Stimulated activated CD8-positive, alpha-beta memory T cell treated with anti-CD3 and anti-CD28 coated beads, Interleukin-2, amount 100 ng/mL, for 1 hour (primary cell): ENCODE data around the gene KLRC2.
"Not testable (repeated sequence)": the region's sequence is repeated elsewhere in the genome, so short reads cannot be mapped to it uniquely, and the experiment has no call there.

Source experiments
- DNase-seq, 2 donors: peaks; one replicate each; pipeline ENCODE4 v3.0.0-alpha.2; 2020; ENCODE audit warnings: low read depth in 2 of 2

The KLRC2 gene

GRCh38 chr12:10435816-10436215 is at the start of gene KLRC2:
TSS of gene KLRC2 (minus strand) at chr12:10436010. CDS start at chr12:10435986, 24 bp downstream.
- not testable (repeated sequence) for DNase-seq

- not testable (repeated sequence) for DNase-seq
Measured at GRCh38 chr12:10481901-10482300, 46.1 kb upstream of the KLRC2 start.

- not testable (repeated sequence) for DNase-seq
Measured at GRCh38 chr12:10472808-10473207, 37.0 kb upstream of the KLRC2 start.

GRCh38 chr12:10469701-10470100 is 33.9 kb upstream of the KLRC2 start:
- no peak for DNase-seq

DNA sequence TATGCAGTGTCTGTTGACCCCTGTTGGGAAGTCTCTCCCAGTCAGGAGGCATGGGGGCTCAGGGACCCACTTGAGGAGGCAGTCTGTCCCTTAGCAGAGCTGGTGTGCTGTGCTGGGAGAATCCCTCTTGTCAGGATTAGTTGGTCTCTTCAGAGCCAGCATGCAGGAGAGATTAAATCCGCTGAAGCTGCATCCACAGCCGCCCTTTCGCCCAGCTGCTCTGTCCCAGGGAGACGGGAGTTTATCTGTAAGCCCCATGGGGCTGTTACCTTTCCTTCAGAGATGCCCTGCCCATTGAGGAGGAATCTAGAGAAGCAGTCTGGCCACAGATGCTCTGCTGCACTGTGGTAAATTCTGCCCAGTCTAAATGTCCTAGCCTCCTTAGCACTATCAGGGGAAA is 30.5 kb upstream of the KLRC2 start:
- DNase-seq: no peak

DNA sequence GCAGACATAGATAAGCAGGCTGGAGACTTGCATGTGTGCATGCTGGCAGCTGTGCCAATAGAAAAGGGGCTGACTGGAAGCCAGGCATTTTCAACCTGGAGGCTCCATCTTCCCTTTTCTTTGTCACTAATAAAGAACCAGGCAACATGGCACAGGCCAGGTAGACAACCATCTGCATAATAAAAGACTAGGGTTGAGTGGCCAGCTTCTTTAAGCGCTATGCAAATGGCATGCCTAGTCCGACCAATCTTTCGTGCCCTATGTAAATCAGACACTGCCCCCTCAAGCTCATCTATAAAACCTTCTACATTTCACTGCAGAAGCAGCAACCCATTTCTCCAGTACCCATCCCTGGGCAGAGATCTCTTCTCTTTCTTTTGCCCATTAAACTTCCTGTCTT is 21.9 kb upstream of the KLRC2 start:
- no peak for DNase-seq

GRCh38 chr12:10456856-10457255 is 21.0 kb upstream of the KLRC2 start:
- DNase-seq: no peak

GRCh38 chr12:10455766-10456165 is 20.0 kb upstream of the KLRC2 start:
- DNase-seq: no peak

GRCh38 chr12:10454531-10454930 is 18.7 kb upstream of the KLRC2 start:
- no peak for DNase-seq

DNA sequence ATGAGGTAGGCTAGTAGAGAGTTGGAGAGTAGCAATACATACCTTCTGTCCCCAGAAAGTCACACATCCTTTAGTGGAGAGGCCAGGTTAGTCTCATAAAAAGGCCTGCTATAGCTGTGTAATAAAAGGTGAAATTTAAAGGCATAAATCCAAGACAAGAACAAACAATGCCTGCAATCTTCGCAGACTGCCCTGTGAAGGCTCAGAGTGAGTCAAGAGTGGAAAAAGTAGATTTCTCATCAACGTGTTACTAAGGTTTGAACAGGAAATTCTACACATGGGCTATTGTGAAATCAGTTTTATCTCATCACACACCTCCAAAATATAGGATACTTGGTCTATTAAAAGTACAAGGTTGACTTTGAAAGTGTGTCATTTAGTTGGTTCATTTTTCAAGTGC is 17.3 kb upstream of the KLRC2 start, which contains the start of gene KLRC1:
Gene KLRC1, minus strand, starts transcription at position 222 of the 400 bp plus-strand sequence. CDS start 2,221 bp downstream, outside the sequence.
- DNase-seq: no peak

GRCh38 chr12:10448236-10448635 is 12.4 kb upstream of the KLRC2 start:
- no peak for DNase-seq

DNA sequence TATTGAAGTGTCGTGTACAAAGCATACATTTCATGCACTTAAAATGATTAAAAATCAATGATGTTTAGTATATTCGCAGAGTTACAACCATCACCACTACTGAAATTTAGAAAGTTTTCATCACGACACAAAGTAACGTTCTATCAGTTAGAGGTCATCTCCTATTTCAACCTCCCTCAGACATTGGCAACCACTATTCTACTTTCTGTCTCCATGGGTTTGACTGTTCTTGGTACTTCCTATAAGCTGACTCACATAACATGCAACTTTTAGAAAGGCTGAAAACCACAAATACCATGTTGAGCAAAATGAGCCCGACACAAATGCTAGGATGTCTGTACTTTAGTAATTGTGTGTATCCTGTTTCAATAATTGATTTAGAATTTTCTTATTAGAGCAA is 10.2 kb upstream of the KLRC2 start:
- not testable (repeated sequence) for DNase-seq

- not testable (repeated sequence) for DNase-seq
Measured at GRCh38 chr12:10441144-10441543, 5.3 kb upstream of the KLRC2 start.

DNA sequence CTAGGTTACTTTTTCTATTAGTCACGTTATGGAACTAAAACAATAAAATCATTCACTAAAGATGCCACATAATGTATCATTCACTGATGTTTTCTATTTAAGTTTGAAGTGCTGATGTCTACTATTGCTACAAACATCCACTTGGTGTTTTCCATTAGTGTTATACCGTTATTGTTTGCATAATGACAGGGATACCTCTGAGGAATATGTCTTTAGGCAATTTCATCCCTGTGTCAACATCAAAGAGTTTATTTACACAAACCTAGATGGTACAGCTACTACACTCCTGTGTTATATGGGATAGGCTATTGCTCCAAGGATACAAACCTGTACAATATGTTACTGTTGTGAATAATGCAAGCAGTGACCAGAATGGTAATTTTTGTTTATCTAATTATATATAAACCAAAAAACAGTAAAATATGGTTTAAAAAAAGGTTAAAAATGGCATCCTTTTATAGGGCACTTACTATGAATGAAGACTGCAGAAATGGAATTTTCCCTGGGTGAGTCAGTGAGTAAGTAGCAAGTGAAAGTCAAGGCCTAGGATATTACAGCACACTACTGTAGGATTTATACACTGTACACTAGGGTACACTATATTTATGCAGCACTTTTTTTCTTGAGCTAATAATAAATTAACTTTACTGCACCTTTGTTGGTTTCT is 3.9 kb upstream of the KLRC2 start:
- not testable (repeated sequence) for DNase-seq

- not testable (repeated sequence) for DNase-seq
Measured at GRCh38 chr12:10437601-10438000, 1.8 kb upstream of the KLRC2 start.

DNA sequence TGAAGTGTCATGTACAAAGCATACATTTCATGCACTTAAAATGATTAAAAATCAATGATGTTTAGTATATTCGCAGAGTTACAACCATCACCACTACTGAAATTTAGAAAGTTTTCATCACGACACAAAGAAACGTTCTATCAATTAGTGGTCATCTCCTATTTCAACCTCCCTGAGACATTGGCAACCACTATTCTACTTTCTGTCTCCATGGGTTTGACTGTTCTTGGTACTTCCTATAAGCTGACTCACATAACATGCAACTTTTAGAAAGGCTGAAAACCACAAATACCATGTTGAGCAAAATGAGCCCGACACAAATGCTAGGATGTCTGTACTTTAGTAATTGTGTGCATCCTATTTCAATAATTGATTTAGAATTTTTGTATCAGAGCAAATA is 5.2 kb downstream of the KLRC2 start:
- DNase-seq: not testable (repeated sequence)

GRCh38 chr12:10425938-10426337 is 9.9 kb downstream of the KLRC2 start:
- not testable (repeated sequence) for DNase-seq

- DNase-seq: not testable (repeated sequence)
Measured at GRCh38 chr12:10424260-10424899, 11.4 kb downstream of the KLRC2 start.

- not testable (repeated sequence) for DNase-seq
Measured at GRCh38 chr12:10422159-10422558, 13.7 kb downstream of the KLRC2 start.

DNA sequence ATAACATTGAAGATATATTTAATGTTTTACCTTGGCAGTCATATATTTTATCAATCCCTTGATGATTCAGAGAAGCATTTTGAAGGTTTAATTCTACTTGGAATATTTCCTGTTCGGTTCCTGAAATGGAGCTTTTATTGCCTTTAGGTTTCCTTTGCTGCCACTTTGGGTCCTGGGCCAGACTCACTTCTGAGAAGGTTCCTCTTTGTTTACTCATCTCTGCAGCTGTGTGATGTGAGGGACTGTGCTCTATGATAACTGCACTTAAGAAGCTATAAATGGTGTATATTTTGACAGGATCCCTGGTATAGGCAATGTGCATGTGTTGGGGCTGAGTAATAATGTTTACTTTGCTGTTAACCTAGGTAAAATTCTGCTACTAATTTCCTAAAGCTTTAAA is 15.5 kb downstream of the KLRC2 start, which contains the start of gene KLRC3:
Gene KLRC3, minus strand, starts transcription at position 262 of the 400 bp plus-strand sequence. Its CDS starts 45 bp downstream, at position 217.
- DNase-seq: not testable (repeated sequence)

DNA sequence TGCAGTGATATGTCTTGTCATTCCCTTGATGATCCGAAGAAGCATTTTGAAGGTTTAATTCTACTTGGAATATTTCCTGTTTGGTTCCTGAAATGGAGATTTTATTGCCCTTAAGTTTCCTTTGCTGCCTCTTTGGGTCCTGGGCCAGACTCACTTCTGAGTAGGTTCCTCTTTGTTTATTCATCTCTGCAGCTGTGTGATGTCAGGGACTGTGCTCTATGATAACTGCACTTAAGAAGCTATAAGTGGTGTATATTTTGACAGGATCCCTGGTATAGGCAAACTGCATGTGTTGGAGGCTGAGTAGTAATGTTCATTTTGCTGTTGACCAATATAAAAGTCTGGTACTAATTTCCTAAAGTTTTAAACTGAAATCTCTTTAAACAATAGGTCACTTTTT is 26.4 kb downstream of the KLRC2 start, which contains the start of gene KLRC4:
Gene KLRC4, minus strand, starts transcription at position 366 of the 400 bp plus-strand sequence. Its CDS starts 182 bp downstream, at position 184.
- no peak for DNase-seq

DNA sequence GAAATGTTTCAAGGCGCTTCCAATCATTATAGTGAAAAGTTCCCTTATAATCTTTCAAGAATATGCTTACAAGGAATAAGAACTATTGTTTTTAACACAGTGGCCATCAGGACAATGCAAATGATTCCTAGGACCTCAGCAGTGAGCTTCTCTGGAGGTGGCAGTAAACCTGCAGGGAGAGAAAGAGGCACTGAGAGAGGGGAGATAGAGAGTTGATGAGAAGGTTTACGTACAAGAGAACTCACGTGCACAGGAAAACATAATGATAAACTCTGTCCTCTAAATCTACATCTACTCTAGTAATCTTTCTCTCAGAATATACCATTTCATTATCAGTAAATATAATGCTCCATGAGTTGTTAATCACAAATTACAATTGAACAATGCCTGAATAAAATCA is 27.0 kb downstream of the KLRC2 start:
- no peak for DNase-seq

- no peak for DNase-seq
Measured at GRCh38 chr12:10406725-10407124, 29.1 kb downstream of the KLRC2 start.
